ENCODE data around the gene PHF1.
"Not testable (repeated sequence)": the region's sequence is repeated elsewhere in the genome, so short reads cannot be mapped to it uniquely, and the experiment has no call there.

PHF1 gene

DNA sequence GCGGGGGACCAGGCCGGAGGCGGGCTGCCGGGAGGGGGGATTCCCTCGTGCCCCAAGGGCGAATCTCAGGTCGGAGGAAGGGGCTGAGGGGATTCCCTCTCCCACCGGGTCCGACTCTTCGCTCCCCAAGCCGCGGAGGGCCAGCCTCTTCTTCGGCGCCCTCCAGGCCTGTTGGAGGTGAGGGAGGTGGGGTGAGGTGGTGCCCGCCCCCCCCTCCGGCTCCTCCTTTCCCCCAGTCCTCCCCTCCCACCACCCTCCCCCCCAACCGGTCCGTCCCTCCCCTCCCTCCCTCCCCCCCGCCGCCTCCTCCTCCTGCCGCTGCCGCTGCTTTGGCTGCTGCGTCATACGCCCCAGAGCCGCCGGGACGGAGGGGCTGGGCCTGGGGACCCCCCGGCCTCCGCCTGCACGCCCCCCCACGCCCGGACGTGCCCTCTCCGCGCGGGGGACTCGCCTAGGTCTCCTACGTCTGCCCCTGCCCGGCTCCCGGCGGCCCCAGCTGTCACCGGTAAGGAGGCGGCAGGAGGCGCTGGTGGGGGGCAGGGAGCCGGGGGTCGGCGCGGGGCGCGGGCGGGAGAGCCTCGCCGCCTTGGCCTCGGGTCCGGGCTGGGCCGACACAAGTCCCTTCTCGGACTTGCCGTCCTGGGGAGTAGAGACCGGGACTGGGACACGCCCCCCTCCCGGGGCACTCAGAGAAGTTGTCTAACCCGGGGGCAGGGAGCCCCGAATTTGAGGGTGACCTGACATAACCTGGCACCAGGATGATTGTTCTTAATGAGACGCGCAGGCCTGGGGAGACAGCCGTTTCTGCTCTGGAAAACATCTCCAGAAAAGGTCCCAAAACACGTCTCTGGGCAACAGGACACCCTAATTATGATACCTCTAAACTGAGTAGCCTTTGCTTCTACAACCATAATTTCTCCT is at the start of gene PHF1:
TSS of gene PHF1 (plus strand) at position 304 of the 921 bp plus-strand sequence. CDS start 1,250 bp downstream, outside the sequence.
- DNase-seq (ENCODE audit: low read depth) = peak; percentile 87

DNA sequence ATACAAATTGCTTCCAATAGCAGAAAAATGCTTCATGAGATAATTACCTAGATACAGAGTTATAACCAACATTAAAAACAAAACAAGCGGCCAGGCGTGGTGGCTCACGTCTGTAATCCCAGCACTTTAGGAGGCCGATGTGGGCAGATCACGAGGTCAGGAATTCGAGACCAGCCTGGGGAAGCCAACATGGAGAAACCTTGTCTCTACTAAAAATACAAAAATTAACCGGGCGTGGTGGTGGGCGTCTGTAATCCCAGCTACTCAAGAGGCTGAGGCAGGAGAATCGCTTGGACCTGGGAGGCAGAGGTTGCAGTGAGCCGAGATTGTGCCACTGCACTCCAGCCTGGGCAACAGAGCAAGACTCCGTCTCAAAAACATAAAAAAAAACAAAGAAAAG is 47.3 kb upstream of the PHF1 start:
- DNase-seq (ENCODE audit: low read depth) = not testable (repeated sequence)

DNA sequence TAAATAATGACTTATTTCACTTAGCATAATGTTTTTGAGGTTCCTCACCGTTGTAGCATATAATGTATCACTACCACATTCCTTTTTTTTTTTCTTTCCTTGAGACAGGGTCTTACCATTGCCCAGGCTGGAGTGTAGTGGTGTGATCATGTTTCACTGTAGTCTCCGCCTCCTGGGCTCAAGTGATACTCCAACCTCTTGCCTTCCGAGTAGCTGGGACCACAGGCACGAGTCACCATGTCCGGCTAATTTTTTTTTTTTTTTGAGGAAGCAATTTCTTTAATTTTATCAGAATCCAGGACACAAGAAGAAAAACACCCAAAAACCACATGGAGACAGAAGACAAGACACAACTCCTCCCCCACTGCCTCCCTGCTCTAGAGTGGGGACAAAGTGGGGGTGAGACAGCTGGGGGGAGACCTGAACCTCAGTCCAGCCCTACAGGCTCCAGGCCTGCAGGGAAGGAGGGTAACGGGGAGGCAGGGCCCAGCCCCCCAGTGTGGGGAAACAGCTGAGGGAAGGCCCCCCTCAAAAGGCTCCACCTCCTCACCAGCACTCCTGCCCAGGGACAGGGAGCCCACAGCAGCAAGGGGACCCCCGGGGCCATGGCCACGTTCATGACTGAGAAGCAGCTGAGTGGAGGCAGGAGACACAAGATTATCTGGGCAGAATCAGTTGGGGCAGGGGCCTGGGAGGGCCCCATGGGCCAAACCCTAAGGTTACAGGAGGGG is 46.2 kb upstream of the PHF1 start:
- DNase-seq (ENCODE audit: low read depth) = peak; percentile 80

DNA sequence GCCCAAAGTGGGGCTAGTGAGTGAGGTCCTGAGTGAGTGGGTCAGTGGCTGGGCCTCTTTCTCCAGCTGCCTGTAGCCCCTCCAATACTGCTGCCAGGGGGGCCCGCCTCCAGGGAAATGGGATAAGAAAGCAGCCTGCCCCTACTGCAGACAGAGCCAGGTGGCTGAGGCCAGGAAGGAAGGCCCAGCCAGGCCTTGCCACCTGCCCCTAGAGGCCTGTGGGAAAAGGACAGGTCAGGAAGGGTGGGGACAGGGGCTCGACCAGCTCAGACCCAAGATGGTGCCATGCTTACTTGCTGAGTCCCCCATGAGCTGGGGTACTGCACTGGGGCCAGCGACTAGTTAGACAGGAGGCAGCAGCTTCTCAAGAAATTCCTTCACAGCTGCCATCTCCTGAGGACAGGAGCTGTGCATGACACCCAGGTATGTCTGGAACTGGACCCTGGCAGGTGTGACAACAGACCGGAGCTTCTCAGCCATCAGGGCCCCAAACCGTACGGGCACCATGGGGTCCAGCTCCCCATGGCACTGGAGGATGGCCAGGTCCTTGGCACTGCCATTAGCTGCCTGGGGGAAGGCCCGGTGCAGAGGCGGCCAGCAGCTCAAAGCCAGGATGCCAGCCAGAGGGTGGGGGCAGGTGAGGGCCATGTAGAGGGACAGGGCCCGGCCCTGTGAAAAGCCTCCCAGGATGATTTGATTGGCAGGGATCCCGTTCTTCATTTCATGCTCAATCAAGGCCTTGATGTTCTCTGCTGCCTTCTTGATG is 45.4 kb upstream of the PHF1 start:
- not testable (repeated sequence) for DNase-seq (ENCODE audit: low read depth)

DNA sequence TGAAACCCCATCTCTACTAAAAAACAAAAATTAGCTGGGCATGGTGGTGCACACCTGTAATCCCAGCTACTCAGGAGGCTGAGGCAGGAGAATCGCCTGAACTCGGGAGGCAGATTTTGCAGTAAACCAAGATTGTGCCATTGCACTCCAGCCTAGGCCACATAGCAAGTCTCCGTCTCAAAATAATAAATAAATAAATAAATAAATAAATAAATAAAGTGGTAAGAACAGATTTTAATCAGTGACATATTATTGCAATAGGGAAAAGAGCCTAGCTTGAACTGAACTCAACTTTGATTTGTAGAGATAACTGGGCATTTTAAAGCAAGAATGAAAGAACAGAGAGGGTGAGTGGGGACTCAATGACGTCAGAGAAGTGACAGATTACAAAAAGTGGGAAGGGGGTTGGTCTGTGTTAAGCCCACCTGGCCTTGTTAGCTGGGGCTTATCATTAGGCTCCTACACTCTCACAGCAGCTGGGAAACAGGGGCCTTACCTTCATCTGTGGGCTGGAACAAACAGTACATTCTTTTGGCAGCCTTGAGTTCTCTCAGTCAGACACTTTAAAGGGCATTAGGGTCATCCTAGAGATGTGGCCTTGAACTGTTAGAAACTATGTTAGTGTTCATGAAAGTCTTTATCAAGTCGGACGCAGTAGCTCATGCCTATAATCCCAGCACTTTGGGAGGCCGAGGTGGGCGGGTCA is 43.7 kb upstream of the PHF1 start:
- no peak for DNase-seq (ENCODE audit: low read depth)

DNA sequence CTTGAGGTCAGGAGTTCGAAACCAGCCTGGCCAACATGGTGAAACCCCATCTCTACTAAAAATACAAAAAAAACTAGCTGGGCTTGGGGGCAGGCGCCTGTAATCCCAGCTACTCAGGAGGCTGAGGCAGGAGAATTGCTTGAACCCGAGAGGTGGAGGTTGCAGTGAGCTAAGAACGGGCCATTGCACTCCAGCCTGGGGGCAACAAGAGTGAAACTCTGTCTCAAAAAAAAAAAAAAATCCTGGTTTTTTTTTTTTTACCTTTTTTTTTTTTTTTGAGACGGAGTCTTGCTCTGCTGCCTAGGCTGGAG is 43.1 kb upstream of the PHF1 start:
- not testable (repeated sequence) for DNase-seq (ENCODE audit: low read depth)

DNA sequence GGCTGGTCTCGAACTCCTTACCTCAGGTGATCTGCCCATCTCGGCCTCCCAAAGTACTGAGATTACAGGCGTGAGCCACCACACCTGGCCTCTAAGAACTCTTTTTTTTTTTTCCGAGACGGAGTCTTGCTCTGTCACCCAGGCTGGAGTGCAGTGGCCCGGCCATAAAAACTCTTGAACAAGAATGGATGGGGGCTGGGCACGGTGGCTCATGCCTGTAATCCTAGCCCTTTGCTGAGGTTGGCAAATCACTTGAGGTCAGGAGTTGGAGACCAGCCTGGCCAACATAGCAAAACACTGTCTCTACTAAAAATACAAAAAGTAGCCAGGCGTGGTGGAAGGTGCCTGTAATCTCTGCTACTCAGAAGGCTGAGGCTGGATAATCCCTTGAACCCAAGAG is 38.9 kb upstream of the PHF1 start:
- not testable (repeated sequence) for DNase-seq (ENCODE audit: low read depth)

DNA sequence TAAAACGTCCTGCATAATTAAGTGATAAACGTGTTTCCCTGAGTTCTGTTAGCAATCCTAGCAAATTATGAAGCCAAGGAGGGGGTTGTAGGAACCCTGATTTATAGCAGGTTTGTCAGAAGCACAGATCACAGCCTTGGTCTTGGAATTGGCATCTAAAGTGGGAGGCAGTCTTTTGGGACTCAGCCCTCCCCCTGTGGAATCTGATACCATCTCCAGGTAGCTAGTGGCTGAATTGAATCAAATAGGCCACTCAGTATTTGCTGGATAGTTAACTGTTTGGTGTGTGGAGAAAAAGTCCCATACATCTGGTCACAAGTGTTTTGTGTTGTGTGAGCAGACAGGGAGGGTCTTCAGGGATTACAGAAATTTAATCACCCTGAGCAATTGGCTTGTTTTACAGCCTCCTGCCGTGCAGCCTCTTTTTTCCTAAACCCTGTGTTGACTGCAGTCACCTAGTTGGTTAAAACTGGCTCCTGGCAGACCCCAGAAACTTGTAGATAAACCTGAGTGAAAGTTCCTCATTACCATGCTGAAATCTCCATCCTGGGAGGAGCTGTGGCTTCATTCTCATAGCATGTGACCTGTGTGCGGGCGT is 38.2 kb upstream of the PHF1 start:
- no peak for DNase-seq (ENCODE audit: low read depth)

DNA sequence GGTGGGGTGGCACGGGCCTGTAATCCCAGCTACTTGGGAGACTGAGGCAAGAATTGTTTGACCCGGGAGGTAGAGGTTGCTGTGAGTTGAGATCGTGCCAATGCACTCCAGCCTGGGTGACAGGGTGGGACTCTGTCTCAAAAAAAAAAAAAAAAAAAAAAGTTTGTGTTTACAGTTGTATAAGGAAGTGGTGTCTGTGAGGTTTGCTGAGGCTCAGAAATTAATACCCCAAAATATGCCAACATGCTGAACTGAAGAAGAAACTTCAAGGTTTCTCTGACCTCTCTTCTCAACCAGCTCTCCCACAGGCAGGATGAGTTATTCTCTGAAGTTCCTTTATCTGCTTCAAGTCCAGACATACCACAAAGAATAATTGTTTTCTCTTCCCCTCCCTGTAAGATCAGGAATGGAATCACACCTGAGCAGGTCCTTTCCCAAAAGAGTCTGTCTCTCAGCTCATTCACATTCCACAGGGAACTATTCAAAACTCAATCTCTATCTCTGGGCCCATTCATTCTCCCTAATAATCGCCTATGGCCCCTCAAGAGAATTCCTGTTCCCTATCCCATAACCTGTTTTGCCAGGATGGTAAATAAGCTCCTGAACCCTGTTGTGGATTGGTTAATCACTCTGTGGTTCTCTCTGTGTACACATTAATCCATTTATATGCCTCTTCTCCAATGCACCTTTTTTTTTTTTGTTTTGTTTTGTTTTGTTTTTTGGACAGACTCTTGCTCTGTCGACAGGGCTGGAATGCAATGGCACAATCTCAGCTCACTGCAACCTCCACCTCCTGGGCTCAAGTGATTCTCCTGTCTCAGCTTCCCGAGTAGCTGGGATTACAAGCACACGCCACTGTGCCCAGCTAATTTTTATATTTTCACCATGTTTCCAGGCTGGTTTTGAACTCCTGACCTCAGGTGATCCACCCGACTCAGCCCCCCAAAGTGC is 36.6 kb upstream of the PHF1 start:
- peak; percentile 18 for DNase-seq (ENCODE audit: low read depth)

DNA sequence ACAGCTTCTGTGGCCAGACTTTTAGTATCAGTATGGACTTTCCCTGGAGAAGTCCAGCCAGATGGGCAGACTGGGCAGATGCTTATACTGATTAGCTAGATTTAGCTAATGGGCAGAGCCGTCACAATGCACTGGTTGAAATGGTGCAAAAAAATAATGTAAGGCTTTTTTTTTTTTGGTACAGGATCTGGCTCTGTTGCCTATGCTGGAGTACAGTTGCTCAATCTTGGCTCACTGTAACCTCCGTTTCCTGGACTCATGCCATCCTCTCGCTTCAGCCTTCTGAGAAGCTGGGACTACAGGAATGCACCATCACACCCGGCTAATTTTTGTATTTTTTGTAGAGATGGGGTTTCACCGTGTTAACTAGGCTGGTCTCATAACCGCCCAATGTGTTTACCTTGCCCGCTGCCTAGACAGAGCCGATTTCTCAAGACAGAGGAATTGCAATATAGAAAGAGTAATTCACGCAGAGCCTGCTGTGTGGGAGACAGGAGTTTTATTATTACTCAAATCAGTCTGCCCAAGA is 35.6 kb upstream of the PHF1 start:
- peak; percentile 96 for DNase-seq (ENCODE audit: low read depth)

DNA sequence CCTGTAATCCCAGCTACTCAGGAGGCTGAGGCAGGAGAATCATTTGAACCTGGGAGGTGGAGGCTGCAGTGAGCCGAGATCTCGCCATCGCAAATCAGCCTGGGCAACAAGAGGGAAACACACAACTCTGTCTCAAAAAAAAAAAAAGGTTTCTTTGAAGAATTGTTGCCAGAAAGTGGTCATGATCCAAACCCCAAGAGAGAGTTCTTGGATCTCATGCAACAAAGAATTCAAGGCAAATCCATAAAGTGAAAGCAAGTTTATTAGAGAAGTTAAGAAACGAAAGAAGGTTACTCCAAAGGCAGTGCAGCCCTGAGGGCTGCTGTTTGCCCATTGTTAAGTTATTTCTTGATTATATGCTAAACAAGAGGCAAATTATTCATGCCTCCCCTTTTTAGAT is 33.6 kb upstream of the PHF1 start:
- no peak for DNase-seq (ENCODE audit: low read depth)

DNA sequence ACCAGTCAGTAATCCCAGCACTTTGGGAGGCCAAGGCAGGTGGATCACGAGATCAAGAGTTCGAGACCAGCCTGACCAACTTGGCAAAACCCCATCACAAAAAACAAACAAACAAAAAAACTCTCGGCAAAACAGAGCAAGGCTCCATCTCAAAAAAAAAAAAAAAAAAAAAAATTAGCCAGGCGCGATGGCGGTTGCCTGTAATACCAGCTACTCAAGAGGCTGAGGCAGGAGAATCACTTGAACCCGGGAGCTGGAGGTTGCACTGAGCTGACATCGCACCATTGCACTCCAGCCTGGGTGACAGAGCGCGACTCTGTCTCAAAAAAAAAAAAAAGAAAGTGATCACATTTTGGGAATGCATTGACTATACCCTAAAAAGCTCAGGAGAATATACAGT is 31.6 kb upstream of the PHF1 start:
- DNase-seq (ENCODE audit: low read depth) = not testable (repeated sequence)

DNA sequence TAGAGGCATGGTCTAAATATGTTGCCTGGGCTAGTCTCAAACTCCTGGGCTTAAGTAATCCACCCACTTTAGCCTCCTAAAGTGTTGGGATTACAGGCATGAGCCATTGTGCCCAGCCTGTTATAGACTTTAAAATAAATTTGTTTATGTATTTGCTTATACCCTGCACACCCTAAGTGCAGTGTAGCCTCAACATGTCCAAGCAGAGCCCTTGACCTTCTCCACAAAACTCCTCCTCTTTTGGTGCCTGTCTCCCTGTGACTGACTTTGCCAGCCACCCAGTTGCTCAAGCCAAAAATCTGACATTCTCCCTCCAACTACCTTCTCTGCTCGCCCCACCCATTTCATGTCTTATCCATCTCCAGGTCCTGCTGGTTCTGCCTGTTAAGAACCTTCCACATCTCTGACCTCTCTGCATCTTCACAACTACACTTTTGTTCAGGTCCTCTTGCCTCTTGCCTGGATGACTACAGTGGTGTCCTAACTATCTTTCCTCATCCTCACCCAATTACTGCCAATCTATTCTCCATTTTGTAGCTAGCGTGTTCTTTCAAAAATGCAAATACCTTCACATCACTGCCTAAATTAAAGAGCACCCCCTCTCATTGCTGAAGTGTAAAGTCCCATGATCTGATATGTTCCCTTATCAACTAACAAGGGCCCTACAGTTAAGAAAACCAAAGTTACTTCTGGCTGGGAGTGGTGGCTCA is 30.4 kb upstream of the PHF1 start:
- no peak for DNase-seq (ENCODE audit: low read depth)

DNA sequence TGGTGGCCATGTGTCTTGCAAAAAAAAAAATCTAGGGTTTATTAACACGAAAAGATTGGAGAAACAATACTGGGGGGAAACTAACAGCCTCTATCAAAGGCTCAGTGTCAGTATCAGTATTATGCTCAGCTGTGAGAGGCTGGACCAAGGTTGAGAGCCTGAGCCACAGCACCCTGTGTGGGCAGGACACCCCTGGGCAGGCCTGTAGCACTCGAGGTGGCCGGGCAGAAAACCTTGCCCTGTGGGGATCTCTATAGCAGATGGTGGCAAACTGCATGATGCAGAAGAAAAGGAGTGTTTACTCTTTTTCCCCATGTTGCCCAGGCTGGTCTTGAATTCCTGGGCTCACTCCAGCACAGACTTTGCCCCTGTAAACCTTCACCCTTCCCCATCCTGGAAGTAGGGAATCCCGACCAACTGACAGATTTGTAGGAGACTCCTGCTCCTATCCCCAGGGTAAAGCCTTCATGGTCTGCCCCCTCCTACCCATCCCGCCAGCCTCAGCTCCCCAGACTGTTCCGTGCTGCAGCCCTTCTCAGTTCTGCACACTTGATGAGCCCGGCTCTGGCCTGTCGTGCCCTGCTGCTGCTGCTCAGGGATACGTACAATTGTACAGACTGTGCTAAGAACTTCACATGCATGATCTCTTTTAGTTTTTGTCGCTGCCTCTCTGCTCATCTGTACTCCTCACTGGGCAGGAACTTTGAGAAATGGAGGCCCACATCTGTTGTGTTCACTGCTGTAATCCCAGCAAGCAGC is 27.2 kb upstream of the PHF1 start:
- DNase-seq (ENCODE audit: low read depth) = no peak

DNA sequence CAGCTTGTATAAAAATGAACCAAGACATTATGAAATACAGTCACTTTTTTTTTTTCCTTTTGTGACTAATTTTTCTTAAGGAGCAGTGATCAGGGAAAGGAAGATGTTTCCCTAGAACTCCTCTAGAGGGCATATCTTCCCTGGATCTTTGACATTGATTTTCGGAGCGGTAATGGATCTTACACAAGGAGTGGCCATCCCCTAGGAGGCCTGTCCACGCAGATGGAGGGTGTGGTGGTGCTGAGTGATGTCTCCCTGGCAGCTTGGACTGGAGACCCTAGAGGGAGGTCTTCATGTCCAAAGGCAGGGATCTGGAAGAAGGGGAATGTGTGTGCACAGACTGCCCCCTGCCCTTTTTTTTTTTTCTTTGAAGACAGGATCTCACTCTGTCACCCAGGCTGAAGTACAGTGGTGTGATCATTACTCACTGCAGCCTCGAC is 26.2 kb upstream of the PHF1 start:
- DNase-seq (ENCODE audit: low read depth) = peak; percentile 76

DNA sequence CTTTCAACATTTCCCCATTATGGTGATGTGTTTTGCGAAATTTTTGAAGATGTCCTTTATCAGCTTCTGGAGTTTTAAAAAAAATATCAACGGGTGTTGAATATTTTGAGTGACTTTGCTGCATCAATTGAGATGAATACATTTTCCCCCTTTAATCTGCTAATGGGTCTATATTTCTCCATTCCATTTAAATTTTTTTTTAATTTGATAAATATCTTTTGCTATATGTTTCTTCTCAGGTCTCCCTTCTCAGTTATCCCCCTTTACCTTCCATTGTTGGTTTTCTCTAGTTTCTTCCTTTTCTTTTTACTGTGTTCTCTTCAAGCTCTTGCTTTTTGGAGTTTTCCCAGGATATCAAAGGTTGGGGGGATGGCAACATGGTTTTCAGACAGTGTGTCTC is 20.6 kb upstream of the PHF1 start:
- no peak for DNase-seq (ENCODE audit: low read depth)

DNA sequence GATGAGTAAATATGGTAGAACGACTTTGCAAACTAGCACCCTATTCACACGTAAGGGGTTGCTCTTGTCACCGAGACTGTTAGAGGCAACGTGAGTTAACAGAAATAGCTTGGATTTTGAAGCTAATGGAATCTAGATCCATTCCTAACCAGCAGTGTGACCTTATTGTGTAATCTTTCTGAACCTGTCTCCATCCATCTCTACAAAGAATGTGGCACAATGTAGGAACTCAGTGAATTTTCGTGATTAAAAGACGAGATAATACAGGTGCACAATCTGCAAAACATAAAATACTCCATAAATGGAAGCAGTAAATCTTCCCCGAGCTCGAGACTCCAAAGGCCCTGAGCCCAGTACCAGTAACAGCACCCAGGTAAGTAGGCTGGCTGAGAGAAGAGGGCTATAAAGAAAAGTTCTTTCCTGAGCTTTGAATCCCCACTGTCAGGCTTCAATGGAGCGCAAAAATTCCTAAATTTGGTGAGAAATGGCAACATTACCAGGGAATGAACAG is 20.0 kb upstream of the PHF1 start:
- no peak for DNase-seq (ENCODE audit: low read depth)

DNA sequence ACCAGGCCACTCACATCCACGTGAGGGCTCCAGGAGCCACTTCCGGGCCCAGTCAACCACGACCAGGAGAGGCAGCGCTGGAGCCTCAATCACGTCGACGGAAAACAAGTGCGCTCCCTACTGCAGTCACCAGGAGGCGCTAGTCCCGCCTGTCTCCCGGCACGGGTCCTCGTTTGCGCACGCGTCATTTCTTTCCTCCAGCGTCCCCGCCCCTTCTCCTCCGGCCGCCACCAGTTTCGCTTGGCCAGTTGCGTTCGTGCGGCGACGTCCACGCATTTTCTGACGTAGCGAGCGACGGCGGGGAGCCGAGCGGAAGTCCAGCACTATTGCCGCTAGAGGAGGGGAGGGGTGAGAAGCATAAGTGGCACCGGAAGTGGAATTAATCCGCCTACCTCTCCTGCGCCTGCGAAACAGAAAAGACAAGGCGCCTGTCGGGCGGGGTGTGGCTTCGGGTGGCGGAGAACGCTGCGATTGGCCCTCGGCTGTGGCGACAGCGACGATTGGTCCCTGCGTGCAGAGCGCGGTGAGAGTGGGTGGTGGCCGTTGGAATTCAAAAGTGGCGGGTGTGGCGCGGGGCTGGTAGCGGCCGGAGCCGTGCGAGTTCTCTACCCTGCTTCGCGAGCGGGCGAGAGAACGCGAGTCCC is 19.4 kb upstream of the PHF1 start, which contains the start of gene KIFC1:
TSS of gene KIFC1 (plus strand) at position 546 of the 644 bp plus-strand sequence. CDS start 163 bp downstream, outside the sequence.
- DNase-seq (ENCODE audit: low read depth) = peak; percentile 100
